Stimulated activated naive CD4-positive, alpha-beta T cell treated with Interleukin-2 at 50 U/mL for 16 hours (primary cell): Measurements from ENCODE around the gene LHPP.

Source experiments
- DNase-seq: peaks from one replicate; lab custom pipeline; 2025; lab: John Stamatoyannopoulos, UW

LHPP gene

GRCh38 chr10:124496620-124497019 lies 35.0 kb downstream of the LHPP start:
- no peak for DNase-seq

- no peak for DNase-seq
Observed at GRCh38 chr10:124497196-124497881, 35.7 kb downstream of the LHPP start.

GRCh38 chr10:124498056-124498455 lies 36.4 kb downstream of the LHPP start:
- no peak for DNase-seq

- DNase-seq, result no peak
Observed at GRCh38 chr10:124500757-124501156, 39.1 kb downstream of the LHPP start.

- no peak for DNase-seq
Observed at GRCh38 chr10:124504711-124505110, 43.1 kb downstream of the LHPP start.

- no peak for DNase-seq
Observed at GRCh38 chr10:124505279-124505678, 43.7 kb downstream of the LHPP start.

- no peak for DNase-seq
Observed at GRCh38 chr10:124508070-124508667, 46.5 kb downstream of the LHPP start.

- no peak for DNase-seq
Observed at GRCh38 chr10:124508907-124509454, 47.4 kb downstream of the LHPP start.

- no peak for DNase-seq
Observed at GRCh38 chr10:124509880-124510632, 48.4 kb downstream of the LHPP start.

GRCh38 chr10:124510759-124511158 lies 49.1 kb downstream of the LHPP start:
- no peak for DNase-seq

GRCh38 chr10:124511205-124512039 lies 49.8 kb downstream of the LHPP start:
- DNase-seq, result peak; percentile 6

- DNase-seq, result no peak
Observed at GRCh38 chr10:124512040-124512428, 50.4 kb downstream of the LHPP start.

- DNase-seq, result no peak
Observed at GRCh38 chr10:124512600-124512999, 51.0 kb downstream of the LHPP start.

- DNase-seq, result no peak
Observed at GRCh38 chr10:124515244-124515970, 53.8 kb downstream of the LHPP start.

GRCh38 chr10:124516181-124516580 lies 54.6 kb downstream of the LHPP start:
- DNase-seq, result no peak

GRCh38 chr10:124516746-124517397 lies 55.2 kb downstream of the LHPP start:
- no peak for DNase-seq

- DNase-seq, result no peak
Observed at GRCh38 chr10:124517461-124517860, 55.8 kb downstream of the LHPP start.

GRCh38 chr10:124517931-124518330 lies 56.3 kb downstream of the LHPP start:
- no peak for DNase-seq

GRCh38 chr10:124518366-124518765 lies 56.7 kb downstream of the LHPP start:
- DNase-seq, result no peak

GRCh38 chr10:124520558-124521428 lies 59.2 kb downstream of the LHPP start:
- no peak for DNase-seq
